Measurements from ENCODE around the gene FGD5.

DNA sequence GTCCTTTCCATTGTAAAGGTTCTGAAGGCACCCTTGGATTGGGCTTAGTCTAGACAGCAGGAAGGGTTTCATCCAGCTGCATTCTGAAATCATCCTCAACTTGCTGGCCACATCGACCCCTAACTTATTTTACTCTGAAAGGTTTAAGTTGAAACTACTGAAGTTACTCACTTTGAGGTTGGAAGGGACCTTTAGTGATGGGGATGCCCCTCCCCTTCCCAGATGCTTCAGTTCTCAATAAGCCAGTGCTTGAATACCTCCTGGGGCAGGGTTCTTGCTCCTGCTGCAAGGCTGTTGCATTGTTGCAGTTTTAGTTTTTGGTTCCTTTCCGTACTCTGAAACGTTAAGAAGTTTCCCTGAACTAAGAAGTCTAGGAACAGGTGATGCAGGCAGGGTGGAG is 26.4 kb downstream of the FGD5 start:
- TF ChIP-seq, protein P1, sequence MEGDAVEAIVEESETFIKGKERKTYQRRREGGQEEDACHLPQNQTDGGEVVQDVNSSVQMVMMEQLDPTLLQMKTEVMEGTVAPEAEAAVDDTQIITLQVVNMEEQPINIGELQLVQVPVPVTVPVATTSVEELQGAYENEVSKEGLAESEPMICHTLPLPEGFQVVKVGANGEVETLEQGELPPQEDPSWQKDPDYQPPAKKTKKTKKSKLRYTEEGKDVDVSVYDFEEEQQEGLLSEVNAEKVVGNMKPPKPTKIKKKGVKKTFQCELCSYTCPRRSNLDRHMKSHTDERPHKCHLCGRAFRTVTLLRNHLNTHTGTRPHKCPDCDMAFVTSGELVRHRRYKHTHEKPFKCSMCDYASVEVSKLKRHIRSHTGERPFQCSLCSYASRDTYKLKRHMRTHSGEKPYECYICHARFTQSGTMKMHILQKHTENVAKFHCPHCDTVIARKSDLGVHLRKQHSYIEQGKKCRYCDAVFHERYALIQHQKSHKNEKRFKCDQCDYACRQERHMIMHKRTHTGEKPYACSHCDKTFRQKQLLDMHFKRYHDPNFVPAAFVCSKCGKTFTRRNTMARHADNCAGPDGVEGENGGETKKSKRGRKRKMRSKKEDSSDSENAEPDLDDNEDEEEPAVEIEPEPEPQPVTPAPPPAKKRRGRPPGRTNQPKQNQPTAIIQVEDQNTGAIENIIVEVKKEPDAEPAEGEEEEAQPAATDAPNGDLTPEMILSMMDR (IDR thresholded peaks at IDR 0.05): no peak
- no peak for TF ChIP-seq POLR2A (IDR thresholded peaks at IDR 0.05)

Measured in uterus (tissue), 2 donors.